ENCODE measurements around the gene BAD.

BAD gene

DNA sequence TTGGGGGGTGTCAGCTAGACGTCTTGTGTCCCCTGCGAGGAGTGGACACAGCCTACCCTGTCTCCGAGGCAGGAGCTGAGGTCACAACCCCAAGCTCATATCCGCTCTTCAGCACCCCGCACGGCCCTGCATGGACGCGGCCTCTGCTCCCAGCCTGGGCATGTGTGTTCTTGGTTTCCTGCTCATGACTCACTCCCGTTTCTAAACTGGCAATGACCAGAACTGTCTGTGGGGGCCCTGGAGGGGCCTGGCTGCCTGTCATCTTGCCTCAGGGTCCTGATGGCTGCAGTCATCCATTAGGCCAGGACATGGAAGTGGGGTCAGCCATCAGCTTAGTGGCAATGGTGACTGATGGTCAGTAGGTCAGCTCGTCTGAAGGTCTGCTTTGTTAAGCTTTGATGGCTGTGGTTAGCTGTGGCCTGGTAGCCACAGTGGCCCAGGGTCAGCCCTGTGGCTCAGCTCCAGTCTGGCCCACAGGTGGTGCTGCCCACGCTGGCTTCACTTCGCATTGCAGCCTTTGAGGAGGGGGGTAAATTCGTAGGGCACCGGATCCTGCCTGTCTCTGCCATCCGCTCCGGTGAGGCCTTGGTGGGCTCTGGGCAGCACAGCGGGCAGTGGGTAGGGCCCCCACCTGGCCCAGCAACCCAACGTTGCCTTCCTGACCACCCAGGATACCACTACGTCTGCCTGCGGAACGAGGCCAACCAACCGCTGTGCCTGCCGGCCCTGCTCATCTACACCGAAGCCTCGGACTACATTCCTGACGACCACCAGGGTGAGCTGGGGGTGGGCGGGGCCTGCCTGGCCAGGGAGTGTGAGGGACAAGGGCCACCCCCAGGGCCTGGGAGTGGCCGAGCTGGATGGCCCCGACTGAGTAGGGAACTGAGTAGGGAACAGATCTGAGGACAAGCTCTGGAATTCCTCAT lies 21.2 kb downstream of the BAD start:
- ChIA-PET CTCF (interaction anchor here (0.9 to 15.2 kb wide), 6 partner anchors 15 to 91 kb away, joined by 3 to 224 read pairs (median 4); partner anchors contain the start of genes NUDT22, PLCB3, PPP1R14B and TRPT1), POLR2A (interaction anchor here (0.6 to 3.2 kb wide), 3 partner anchors 11 to 76 kb away, joined by 3 to 15 read pairs (median 3); partner anchors contain the start of gene PLCB3)
- TF ChIP-seq, protein P1, sequence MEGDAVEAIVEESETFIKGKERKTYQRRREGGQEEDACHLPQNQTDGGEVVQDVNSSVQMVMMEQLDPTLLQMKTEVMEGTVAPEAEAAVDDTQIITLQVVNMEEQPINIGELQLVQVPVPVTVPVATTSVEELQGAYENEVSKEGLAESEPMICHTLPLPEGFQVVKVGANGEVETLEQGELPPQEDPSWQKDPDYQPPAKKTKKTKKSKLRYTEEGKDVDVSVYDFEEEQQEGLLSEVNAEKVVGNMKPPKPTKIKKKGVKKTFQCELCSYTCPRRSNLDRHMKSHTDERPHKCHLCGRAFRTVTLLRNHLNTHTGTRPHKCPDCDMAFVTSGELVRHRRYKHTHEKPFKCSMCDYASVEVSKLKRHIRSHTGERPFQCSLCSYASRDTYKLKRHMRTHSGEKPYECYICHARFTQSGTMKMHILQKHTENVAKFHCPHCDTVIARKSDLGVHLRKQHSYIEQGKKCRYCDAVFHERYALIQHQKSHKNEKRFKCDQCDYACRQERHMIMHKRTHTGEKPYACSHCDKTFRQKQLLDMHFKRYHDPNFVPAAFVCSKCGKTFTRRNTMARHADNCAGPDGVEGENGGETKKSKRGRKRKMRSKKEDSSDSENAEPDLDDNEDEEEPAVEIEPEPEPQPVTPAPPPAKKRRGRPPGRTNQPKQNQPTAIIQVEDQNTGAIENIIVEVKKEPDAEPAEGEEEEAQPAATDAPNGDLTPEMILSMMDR (IDR thresholded peaks at IDR 0.05; ENCODE audit: insufficient read depth, low read length, missing control alignments): no peak
- no peak overlapping the region for H3K4me3 ChIP-seq (ENCODE audit: low read depth, low read length)
- no peak for DNase-seq (ENCODE audit: low read depth, low spot score)

DNA sequence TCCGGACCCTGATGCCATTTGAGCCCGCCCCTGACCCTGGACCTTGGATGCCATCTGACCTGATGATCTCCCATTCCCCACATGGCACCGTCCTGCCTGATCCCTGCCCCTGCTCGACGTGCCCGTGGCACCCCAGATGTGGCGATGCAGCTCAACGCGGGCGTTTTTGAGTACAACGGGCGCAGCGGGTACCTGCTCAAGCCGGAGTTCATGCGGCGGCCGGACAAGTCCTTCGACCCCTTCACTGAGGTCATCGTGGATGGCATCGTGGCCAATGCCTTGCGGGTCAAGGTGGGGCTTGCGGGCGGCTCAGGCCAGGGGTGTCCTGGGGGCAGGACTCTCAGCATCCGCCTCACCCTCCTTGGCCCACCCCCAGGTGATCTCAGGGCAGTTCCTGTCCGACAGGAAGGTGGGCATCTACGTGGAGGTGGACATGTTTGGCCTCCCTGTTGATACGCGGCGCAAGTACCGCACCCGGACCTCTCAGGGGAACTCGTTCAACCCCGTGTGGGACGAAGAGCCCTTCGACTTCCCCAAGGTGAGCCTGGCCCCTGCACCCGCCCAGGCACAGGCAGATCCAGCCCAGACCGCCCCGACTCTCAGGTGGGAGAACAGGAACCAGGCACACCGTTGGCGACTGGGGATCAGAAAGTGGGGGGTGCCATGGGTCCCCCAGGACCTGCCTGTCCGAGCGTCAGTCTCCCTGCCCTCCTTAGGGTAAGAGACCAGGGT lies 22.0 kb downstream of the BAD start:
- TF ChIP-seq, protein P1 (IDR thresholded peaks at IDR 0.05; ENCODE audit: insufficient read depth, low read length, missing control alignments): no peak
- DNase-seq (ENCODE audit: low read depth, low spot score): no peak
- H3K4me3 ChIP-seq (ENCODE audit: low read depth, low read length): no peak overlapping the region
- CTCF ChIA-PET: interaction anchor here (0.9 to 15.2 kb wide), 3 partner anchors 14 to 39 kb away, joined by 3 to 224 read pairs (median 4); partner anchors contain the start of genes NUDT22, PLCB3, PPP1R14B and TRPT1
- POLR2A ChIA-PET: interaction anchor here (0.6 to 3.2 kb wide), 4 partner anchors 10 to 77 kb away, joined by 3 to 15 read pairs (median 4); partner anchors contain the start of gene PLCB3

DNA sequence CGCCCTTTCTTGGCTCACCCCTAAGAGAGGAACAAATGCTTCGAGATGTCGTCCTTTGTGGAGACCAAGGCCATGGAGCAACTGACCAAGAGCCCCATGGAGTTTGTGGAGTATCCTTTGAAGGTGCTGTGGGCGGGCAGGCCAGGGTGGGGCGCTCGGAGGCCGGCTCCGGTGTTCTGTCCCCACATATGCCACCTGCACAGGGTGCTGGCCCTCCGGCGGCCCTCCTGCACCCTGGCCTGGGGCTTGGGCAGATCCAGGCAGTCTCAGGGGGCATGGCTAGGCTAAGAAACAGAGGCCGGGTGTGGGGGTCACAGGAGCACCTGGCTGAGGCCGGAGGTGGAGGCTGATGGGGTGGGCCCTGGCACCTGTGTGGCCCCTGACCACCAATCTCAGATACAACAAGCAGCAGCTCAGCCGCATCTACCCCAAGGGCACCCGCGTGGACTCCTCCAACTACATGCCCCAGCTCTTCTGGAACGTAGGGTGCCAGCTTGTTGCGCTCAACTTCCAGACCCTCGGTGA lies 22.8 kb downstream of the BAD start:
- ChIA-PET CTCF (interaction anchor here (15.2 kb wide), 1 partner anchor 13 kb away, joined by 224 read pairs; the partner anchor contains the start of genes PLCB3 and PPP1R14B), POLR2A (interaction anchor here (1.3 kb wide), 1 partner anchor 9 kb away, joined by 5 read pairs; no protein-coding TSS in a partner anchor)
- TF ChIP-seq, protein P1 (IDR thresholded peaks at IDR 0.05; ENCODE audit: insufficient read depth, low read length, missing control alignments): no peak
- no peak overlapping the region for H3K4me3 ChIP-seq (ENCODE audit: low read depth, low read length)
- no peak for DNase-seq (ENCODE audit: low read depth, low spot score)

DNA sequence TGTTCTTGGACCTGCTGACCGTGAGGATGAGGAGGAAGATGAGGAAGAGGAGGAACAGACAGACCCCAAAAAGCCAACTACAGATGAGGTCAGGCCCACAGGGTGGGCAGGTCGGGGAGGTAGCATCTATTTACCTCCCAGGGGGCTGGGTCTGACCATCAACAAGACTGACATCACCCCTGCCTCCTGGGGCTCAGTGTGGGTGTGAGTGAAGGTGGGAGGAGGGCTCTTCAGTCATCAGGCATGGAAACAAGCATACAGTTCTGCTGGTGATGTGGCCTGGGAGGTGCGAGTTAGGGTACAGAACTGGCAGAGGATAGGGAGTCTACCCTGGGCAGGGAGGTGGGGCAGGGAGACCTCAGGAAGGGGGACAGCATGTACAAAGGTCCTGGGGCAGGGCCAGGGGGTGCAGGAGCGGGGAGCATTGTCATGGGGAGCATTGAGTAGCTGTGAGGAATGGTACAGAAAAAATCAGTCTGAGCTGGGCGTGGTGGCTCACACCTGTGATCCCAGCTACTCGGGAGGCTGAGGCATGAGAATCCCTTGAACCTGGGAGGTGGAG lies 24.2 kb downstream of the BAD start:
- POLR2A ChIA-PET: no interaction called here
- TF ChIP-seq, protein P1 (IDR thresholded peaks at IDR 0.05; ENCODE audit: insufficient read depth, low read length, missing control alignments): no peak
- no peak for DNase-seq (ENCODE audit: low read depth, low spot score)
- CTCF ChIA-PET: interaction anchor here (15.2 kb wide), 1 partner anchor 12 kb away, joined by 224 read pairs; the partner anchor contains the start of genes PLCB3 and PPP1R14B
- H3K4me3 ChIP-seq (ENCODE audit: low read depth, low read length): no peak overlapping the region

DNA sequence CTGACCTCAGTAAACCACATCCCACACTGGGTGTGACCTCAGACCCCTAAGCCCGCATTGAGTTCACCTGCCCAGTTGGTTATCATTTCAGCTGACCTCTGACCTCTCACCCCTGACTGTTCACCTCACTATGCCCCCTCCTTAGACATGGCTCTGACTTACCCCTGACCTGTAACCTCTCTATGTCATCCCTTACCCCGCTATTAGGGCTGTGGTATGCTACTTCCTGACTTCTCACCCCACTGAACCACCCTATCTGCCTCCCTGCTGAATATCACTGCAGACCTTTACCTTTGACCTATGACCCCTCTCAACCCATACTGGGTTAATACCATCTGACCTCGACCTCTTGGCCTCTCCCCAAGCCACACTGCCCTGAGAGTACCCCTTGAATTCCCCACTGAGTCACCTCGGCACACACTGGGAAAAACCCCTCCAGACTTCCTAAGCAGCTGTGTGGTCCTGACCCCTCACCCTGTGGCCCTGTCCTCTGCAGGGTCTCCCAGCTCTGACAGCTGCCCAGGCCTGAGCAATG lies 24.9 kb downstream of the BAD start:
- TF ChIP-seq, protein P1 (IDR thresholded peaks at IDR 0.05; ENCODE audit: insufficient read depth, low read length, missing control alignments): no peak
- no peak overlapping the region for H3K4me3 ChIP-seq (ENCODE audit: low read depth, low read length)
- CTCF ChIA-PET: interaction anchor here (2.3 to 15.2 kb wide), 2 partner anchors 11 to 43 kb away, joined by 12 to 224 read pairs; partner anchors contain the start of genes PLCB3 and PPP1R14B
- no peak for DNase-seq (ENCODE audit: low read depth, low spot score)
- POLR2A ChIA-PET: interaction anchor here (2.6 kb wide), 1 partner anchor 8 kb away, joined by 12 read pairs; no protein-coding TSS in a partner anchor

All from AG04449 (cell line).